ENCODE measurements around the gene TREML4.
"Not testable (repeated sequence)": the region's sequence is repeated elsewhere in the genome, so short reads cannot be mapped to it uniquely, and the experiment has no call there.

Gene TREML4, protein sequence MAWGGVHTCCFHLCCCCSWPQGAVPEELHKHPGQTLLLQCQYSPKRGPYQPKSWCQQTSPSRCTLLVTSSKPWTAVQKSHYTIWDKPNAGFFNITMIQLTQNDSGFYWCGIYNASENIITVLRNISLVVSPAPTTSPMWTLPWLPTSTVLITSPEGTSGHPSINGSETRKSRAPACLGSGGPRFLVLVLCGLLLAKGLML

DNA sequence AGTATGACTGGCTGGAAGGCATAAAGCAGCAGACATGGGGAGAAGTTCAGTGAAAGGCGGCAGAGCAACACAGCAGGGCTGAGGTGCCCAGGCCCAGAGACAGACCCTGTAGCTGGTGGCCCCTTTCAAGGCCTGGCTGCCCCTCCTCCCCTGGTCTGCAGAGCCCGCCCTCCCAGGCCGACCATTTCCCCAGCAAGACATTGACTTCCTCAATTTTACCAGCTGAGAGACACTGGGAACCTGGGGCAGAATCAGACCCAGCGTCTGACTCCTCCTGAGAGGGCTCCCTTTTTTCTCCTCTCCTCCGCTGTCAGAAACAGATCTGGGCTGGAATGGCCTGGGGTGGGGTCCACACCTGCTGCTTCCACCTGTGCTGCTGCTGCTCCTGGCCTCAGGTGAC, at the start of gene TREML4:
TSS of gene TREML4 (plus strand) at position 254 of the 400 bp plus-strand sequence. CDS start at position 333, 79 bp downstream.
- DNase-seq (ENCODE audit: low read depth in 3 of 3): no peak

DNA sequence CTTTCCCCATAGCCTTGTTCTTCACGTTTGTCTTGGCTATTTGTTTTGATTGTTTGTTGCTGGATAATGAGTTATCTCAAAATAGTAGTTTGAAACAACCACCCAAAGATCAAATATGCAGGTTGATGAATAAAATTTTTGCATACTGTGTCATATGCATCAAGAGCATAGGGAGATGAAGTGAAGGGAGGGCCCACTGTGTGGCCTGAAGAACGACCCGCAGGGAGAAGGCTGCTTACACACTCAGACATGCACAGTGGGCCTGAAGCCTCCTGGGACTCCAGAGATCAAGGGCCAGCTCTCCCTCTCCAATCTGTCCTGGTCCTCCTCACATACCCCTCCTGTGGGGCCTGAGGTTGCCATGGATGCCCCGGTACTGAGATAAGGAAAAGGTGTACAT, 49.0 kb upstream of the TREML4 start:
- DNase-seq (ENCODE audit: low read depth in 3 of 3): no peak

DNA sequence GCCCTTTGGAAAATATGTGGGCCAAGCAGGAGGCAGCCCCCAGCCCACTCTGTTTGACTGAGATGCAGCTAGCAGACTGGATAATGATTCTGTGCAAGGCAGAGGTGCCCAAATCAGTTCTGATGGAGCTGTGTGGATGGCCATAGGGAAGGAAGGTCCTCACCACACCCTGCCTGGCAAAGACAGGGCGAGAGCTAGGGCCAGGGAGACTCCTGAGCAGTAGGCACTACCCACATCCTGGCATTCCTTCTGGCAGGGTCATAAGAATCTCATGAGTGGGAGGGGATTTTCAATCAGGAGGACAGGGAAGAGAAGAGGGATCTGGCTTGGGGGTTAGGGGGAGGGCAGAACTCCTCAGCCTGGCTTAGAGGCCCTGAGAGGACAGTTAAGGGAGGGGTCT, 46.6 kb upstream of the TREML4 start:
- no peak for DNase-seq (ENCODE audit: low read depth in 3 of 3)

DNA sequence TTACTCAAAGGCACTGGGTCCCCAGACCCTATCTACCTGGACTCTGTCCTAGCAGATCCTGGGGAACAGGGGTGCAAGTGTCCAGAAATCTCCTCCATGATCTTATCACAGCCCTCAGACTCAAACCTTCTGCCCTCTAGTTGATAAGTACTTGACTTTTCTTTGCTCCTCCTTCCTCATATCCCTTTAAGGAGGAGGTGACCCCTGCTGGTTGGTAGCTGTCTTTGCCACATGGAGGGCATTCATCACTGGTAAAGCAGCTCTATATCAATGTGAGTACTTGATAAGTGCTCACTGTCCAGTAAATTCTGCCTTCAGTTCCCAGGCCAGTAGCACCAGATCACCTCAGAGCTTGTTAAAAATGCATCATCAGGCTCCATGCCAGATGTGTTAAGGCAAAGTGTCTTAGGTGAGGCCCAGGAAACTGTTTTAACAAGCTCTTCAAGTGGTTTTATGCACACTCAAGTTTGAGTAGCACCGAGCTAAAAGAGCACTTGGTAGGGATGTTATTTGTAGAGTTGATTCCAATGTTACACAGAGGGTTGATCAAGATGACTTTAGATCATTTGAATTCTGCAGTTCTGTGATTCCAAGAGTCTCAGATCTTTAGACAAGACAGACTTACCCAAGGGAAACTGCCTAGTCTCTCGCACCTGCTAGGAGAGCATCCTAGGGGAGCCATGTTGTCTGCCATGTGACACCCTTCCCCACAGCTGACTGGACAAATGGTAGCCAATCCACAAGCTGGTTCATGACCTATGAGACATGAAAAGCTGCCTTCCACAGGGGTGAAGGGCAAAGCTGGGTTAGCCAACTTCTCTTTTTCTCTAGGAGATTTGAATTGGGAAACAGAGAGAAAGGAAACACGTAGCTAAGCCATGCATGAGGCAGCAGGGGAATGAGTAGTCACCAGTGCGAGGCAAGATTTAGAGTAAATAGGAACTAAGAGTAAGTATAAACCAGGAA, 45.8 kb upstream of the TREML4 start:
- DNase-seq (ENCODE audit: low read depth in 3 of 3): peak in 2 of 3 experiments; percentile 21 to 35

DNA sequence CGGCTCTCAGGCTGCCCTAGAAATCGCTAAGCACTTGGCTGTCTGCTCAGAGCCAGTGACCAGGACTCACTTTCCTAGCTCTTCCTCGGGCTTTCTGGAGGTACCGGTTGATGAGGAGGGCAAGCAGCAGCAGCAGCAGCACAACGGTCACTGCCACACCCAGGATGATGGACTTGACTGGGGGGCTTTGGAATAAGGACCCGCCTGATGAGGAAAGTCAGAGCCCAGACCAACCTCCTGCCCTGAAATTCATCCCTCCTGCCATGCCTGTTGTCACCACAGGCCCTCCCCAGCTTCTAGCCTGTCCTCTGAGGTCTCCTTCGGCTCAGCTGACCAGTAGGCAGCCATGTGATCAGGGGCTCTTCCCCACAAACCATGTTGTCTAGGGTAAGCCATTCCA, 43.4 kb upstream of the TREML4 start:
- no peak for DNase-seq (ENCODE audit: low read depth in 3 of 3)

DNA sequence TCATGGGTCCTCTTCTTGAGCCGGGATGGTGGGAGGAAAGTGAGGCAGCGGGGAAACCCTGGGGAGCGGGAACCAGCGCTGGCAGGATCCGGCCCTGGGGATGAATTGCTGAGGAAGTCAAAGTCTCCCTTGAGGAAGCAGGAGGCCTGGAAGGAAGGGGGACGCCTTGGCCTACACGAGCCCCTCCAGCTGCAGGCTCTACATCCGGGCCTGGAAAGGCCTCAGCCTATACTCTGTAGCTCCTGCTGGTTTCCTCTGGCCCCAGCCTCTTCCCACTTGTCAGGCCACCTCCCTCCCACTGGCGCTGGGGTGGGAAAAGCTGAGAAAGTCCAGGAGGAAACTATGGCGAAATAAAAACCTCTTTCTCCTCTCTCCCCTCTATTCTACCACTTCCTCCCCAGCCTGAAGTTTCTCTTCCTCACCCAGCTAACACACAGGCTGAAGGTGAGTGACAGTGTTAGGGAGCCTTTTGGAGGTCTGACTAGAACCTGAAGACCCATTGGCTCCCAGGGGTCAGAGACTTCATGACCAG, 42.1 kb upstream of the TREML4 start:
- no peak for DNase-seq (ENCODE audit: low read depth in 3 of 3)

DNA sequence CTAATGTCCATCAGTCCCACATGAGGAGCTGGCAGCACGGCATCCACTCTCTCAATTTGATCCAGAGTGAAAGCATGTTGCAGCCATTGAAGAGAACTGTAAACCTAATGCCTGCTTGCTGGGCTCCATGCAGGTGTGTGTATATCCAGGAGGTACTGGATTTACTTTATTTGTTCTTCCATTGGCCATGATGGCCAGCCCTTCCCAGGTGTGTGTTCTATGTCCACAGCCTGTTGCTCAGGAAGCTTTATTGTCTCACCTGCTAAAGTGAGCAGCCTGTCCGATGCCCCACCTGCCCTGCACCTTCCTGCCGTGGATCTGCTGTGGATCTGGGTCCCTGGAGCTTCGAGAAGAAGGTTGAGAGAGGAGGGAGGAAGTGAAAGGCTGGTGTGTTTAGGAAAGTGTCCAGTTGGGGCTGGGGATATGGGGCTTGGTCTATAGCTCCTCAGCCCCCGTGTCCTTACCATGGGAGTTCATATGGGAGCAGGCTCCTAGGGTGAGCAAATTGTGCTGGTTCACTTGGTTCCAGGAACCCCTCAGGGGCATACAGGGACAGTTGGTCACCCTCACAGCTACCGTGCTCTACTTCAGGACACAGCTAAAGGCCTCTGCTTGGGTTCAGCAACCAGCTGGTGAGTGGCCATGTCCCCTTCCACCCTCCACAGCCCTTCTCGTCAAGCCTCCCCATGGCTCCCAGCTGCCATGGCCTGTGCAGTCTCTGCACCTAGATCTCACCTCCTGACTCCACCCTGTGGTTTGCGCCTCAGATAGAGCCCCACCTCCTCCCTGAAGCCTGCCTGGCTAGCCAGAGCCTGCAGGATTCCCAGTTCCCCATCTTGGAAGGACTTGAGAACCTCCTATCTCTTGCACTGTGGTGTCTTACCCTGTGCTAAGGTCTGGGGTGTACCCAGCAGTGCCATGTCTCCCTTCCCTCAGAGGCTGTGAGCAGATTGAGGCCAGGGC, 39.9 kb upstream of the TREML4 start:
- no peak for DNase-seq (ENCODE audit: low read depth in 3 of 3)

DNA sequence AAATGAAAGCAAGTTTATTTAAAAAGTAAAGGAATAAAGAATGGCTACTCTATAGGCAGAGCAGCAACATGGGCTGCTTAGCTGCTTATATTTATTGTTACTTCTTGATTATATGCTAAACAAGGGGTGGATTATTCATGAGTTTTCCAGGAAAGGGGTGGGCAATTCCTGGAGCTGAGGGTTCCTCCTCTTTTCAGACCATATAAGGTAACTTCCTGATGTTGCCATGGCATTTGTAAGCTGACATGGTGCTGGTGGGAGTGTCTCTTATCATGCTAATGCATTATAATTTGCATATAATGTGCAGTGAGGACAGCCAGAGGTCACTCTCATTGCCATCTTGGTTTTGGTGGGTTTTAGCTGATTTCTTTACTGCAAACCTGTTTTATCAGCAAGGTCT, 39.1 kb upstream of the TREML4 start:
- DNase-seq (ENCODE audit: low read depth in 3 of 3): not testable (repeated sequence)

DNA sequence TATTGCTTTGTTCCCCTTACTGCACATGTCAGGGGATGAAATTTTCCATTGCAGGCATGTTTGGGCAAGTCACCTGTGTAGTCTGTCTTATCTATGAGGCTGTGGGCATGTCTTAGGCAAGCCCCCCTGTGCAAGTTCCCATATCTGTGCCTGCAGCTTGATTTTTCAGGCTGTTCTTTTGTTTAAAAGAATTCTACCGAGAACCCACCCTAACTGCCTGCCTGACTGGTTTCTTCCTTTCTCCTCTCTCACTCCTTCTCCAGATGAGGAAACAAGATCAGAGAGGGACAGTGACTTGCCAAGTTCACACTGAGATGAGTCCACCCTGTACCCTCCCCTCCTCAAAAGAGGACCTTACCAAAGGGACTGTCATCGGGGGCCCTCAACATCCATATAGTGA, 38.2 kb upstream of the TREML4 start:
- DNase-seq (ENCODE audit: low read depth in 3 of 3): no peak

DNA sequence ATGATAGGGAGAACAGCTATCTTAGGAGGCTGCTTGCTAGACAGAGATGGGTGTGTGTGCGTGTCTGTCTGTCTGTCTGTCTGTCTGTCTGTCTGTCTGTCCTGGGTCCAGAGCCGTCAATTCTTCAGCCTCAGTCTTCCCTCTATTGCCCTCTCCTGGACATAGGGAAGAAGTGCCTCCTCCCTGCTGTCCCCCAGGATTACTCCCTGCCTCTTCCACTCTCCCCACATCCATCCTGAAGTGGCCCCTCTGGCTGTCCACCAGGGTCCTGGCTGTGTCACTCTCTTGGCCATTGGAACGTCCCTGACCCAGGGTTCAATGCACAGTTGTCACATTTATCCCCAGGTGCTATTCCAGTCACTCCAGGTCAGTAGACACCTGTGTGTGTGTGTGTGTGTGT, 37.4 kb upstream of the TREML4 start:
- DNase-seq (ENCODE audit: low read depth in 3 of 3): no peak

DNA sequence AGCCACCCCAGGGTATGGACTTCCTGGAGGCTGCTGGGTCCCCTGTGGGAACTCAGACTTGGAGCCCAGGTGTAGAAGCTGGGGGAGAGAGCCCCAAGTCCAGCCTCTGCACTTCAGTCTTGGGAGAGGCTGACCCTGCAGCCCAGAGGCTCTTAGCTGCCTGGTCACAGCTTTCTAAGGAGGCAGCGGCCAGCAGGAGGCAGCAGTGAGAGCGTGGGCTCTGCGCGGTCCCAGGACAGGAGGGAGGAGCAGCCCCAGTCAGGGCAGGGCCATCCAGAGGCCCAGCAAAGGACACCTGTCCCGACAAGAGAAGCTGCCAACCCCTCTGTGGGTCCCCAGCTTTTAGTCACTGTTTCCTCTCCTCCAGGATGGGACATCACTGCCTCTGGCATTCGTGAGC, 36.6 kb upstream of the TREML4 start:
- DNase-seq (ENCODE audit: low read depth in 3 of 3): no peak

DNA sequence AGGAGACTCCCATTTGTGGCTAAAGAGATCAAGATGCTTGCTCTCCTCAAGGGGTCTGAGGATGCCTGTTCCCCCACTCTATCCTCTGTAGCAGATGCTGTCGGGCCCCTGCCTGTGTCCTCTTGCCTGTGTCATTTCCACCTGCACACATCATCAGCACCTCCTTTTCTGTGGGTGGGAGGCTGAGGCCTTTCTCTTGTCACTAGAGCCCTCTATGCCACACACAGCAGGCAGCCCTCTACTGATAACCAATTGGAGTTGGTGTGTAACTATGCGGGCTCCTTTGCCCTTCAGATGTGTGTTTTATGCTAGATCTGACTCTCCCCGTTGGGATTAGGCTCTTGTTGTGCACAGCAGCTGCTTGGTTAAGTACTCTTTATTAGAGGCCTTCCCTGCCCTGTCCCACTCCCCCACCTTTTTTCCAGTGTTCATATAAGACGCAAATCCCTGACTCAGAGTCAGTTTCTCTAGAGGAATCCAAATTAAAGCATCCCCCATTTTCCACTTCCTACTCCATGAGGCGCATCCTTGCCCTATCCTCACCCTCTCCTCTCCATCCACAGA, 34.9 kb upstream of the TREML4 start:
- DNase-seq (ENCODE audit: low read depth in 3 of 3): no peak

DNA sequence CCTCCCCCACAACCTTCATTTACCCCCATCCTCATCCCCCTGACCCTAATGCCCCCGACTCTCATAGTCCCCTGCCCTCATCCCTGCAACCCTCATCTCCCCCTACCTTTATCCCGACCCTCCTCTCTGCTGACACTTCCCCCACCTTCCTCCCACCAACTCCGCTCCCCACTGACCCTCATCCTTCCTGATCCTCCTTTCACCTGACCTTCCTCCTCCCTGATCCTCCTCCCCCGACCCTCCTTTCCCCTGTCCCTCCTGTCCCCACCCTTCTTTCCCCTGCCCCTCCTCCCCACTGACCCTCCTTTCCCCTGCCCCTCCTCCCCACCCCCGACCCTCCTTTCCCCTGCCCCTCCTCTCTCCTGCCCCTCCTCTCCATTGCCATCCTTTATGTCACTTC, 34.3 kb upstream of the TREML4 start:
- DNase-seq (ENCODE audit: low read depth in 3 of 3): no peak

DNA sequence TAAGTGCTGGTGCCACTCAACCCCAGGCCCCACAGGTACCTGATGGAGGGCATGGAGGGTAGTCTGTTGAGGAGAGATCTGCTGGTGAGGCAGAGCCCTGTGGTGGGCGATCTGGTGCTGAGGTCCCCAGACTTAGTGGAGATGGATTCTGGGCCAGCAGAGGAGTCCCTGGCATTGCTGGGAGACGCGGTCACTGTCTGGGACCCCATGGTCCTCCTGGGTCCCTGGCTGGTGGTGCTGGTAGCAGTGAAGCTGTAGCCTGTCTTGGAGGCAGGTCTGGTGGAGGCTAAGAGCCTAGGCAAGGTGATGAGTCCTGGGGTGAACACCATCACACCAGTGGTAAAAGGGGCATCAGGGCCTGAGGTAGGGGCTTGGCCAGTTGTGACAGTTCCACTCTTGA, 33.8 kb upstream of the TREML4 start:
- DNase-seq (ENCODE audit: low read depth in 3 of 3): no peak

DNA sequence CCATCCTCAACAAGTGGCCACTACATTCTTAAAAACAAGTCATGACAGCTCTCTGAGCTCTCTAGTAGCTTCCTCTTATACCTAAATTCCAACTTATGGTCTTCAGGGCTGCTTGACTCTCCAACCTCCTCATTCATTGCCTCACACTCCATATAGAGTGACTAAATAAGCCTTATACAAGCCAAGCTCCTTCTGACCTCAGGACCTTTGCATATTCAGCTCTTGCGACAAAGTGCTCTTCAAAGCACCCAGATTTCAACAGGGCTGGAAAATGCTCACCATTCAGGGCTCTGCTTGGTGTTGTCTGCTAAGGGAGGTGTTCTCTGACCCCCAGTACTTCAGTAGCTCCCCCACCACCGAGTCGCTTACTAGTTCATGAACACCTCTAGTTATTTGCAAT, 30.9 kb upstream of the TREML4 start:
- no peak for DNase-seq (ENCODE audit: low read depth in 3 of 3)

DNA sequence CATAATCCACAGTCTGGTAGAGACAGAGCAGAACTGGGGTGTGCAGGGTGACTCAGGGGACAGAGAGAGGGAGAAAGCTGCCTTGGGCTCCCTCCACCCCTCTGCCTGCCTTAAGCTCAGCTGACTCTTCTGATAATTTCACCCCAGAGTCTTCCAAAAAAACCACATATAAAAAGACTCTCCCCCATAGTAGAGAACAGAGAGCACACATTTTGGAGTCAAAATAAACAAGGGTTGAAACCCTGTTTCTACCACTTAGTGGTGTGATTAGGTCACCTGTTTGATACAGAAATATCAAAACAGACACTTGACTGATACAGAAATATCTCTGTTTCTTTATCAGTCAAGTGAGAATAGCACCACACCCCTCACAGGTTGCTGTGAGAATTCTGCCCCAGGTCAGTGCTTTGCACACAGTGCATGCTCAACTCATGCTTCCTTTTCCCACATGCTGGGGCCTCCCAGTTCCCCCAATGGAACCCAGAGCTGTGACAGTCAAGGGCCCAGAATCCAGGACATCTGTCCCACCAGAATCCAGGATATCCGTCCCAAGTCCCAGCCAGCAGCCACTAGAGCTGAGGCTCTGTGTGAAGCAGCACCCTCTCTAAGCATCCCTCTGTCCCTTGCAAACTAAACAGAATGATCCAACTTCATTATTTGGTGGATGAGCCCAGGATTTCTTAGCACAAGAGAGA, 28.4 kb upstream of the TREML4 start:
- DNase-seq (ENCODE audit: low read depth in 3 of 3): no peak

DNA sequence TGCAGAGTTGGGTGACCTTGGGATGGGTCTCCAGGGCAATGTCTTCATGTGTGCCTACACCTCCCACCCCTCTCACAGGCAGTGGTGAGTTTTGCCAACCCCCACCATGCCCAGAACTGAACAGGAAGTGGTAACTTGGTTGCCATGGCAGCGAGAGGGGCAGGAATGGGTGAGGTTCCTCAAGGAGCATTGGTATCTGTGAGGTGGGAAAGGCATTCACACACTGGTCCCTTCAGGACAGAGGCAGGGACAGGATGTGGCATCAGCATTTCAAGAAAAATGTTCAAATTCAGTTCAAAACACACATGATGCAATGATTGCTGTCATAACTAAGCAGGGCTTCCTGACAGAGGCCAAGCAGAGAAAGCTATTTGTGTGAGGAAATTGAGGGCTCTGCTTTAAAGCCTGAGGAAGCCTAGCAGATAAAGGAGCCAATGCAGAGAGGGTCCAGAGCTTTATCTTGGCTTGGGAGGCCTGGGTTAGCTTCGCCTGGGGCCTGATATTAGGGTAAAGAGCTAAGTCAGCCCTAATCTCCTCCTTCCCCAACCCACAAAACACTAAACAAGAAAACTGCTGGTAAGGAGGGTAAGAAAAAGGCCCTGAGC, 27.8 kb upstream of the TREML4 start:
- peak in 2 of 3 experiments; percentile 18 to 19 for DNase-seq (ENCODE audit: low read depth in 3 of 3)

DNA sequence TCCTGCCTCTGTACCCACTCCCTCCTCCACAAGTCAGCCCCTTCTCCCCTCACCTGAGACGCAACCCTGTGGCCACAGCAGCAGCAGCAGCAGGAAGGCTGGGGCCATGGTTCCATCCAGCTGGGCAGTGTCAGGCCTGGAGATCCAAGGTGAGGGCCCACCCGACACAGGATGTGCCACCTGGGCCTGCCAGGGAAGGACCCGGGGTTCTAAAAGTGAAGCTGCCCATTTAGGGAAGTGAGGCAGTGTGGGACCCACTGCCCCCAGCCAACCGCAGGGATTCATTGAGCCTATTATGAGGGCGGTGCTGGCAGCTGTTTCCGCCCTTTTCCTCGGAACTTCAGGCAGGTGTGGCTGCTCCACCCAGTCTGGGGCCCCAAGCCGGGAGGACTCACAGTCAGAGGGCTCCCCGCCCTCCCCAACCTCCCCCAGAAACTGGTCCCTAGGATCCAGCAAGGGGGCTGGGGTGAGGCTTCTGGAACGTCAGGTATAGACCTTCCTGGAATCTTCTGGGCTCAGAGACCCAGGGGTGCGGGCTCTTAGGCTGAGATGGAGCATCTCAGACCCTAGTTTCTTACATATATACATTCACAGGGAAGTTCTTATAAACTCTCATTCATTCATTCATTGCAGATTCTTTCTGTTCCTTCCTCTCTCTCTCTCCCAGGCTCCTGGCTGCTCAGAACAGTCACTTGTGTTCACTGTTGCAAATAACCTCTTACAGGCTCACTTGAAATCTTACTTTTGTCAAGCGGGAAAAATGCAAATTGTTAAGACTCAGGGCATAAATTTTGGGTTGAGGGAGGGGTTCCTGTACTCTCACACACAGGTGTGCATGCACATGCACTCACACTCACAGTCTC, 27.0 kb upstream of the TREML4 start, which contains the start of gene TREML2:
TSS of gene TREML2 (minus strand) at position 249 of the 863 bp plus-strand sequence. CDS start at position 108, 141 bp downstream.
- DNase-seq (ENCODE audit: low read depth in 3 of 3): no peak

DNA sequence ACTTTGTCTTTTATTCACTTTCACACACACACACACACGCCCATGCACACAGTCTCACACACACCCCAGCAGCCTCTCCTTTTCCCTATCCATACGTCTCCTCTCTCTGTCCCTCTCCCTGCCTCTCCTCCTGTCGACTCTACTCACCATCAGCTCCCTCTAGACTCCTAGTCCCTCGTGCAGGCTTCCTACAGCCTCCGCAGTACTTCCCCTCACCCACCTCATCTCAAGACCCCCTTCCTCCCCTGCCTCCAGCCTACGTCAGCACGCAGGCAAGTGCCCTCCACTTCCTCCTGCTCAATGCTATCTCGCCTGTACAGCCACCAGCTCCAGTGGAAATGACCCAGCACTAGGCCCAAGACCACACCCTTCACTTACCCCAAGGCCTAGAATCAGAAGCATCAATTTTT, 26.4 kb upstream of the TREML4 start:
- no peak for DNase-seq (ENCODE audit: low read depth in 3 of 3)

Measured in stimulated activated CD4-positive, alpha-beta T cell treated with anti-CD3 and anti-CD28 coated beads, TNF-alpha, amount 100 ng/mL, for 4 hours (primary cell).